ENCODE data around the gene IFIT1B. TPM values are rescaled to one million over a fixed set of nuclear protein-coding genes. Genes with fewer than 3 reads are reported as not detected.
A peak's percentile ranks its signal among the peaks of the same experiment; 100 is the strongest.

IFIT1B gene
- total and polyA plus RNA-seq, 10 of the 15 experiments (the other 5 are each of a cell fraction or from before 2014, with no cell fraction given): 0.04 TPM; not detected in 9

- Histone ChIP-seq H2AFZ (ENCODE audit: control insufficient read depth, low read depth, low read length) (no peak overlapping the region), H3K4me1 (ENCODE audit: control insufficient read depth, insufficient read depth, low read length) (peaks cover 45% of the 10 kb centered on the region), H3K27me3 (replicated peaks in 1 of 2; ENCODE audit: control insufficient read depth in 2 of 2, insufficient read depth in 2 of 2, low read length in 1 of 2) (no peaks in the 10 kb centered on the region), H3K79me2 (ENCODE audit: control insufficient read depth, insufficient read depth, low read length) (no peaks in the 10 kb centered on the region), H3K4me2 (ENCODE audit: control insufficient read depth, insufficient read depth) (peak overlapping the region; percentile 81), H4K20me1 (ENCODE audit: control insufficient read depth, insufficient read depth) (no peaks in the 10 kb centered on the region), H3K9me3 (replicated peaks; ENCODE audit: control insufficient read depth, insufficient read depth, low read length) (no peaks in the 10 kb centered on the region), H3K4me3 (peak overlapping the region; percentile 42), H3K9ac (ENCODE audit: control insufficient read depth, insufficient read depth, low read length) (peak overlapping the region; percentile 32; the same call in 1 of the 2 replicates), H3K36me3 (ENCODE audit: control insufficient read depth in 2 of 2, insufficient read depth in 2 of 2, low read length in 1 of 2) (no peaks in the 10 kb centered on the region), H3K27ac (ENCODE audit: control insufficient read depth, insufficient read depth) (peak overlapping the region; percentile 73)
- ChIA-PET CTCF (interaction anchor here (1.1 to 3.5 kb wide), 5 partner anchors 12 to 68 kb away, joined by 3 to 34 read pairs (median 5); partner anchors contain the start of gene IFIT2), POLR2A (interaction anchor here (0.5 to 1.4 kb wide), 4 partner anchors 10 to 21 kb away, joined by 3 to 6 read pairs (median 4); no protein-coding TSS in a partner anchor), RAD21 (ENCODE audit: unreplicated experiment) (interaction anchor here (0.9 to 3.1 kb wide), 6 partner anchors 12 to 109 kb away, joined by 3 to 38 read pairs (median 8); partner anchors contain the start of gene IFIT2), SMC1A (ENCODE audit: uncharacterized antibody, unreplicated experiment) (interaction anchor here (0.9 to 8.3 kb wide), 6 partner anchors 12 to 134 kb away, joined by 3 to 97 read pairs (median 4); no protein-coding TSS in a partner anchor)
- FAIRE-seq (peak; percentile 95), DNase-seq (ENCODE audit: low read depth, low spot score) (peak; percentile 82), ATAC-seq (peak; percentile 92)
- in situ Hi-C loops (cut with MboI) (no loop called here), intact Hi-C loops (cut with micrococcal nuclease; ENCODE audit: unreplicated experiment) (loop anchor here (1.0 kb wide), 1 partner anchor 18 kb away; no protein-coding TSS in a partner anchor)
- no TSS peak for BruUV-seq (replicated peaks)
- WGBS (ENCODE audit: insufficient coverage, insufficient replicate concordance, low lambda C conversion rate, missing lambda C conversion rate): 0% methylated on average over 1 of the region's 1 CpG
- no peak for TF ChIP-seq SRF (IDR thresholded peaks at IDR 0.05; ENCODE audit: low read depth in 2 of 2, low read length in 2 of 2)
- peak; percentile 75 for TF ChIP-seq NFIC (IDR thresholded peaks at IDR 0.05; ENCODE audit: low read depth, low read length)
- TF ChIP-seq SKIL (IDR thresholded peaks at IDR 0.05; ENCODE audit: low read depth, poor library complexity, severe bottlenecking): peak; percentile 73
- peak; percentile 67; the same call in 1 of the 2 replicates for TF ChIP-seq IKZF1 (conservative IDR thresholded peaks at IDR 0.05)
- peak; percentile 64; the same call in 1 of the 2 replicates for TF ChIP-seq JUNB (IDR thresholded peaks at IDR 0.05)
- no peak for TF ChIP-seq EZH2 (IDR thresholded peaks at IDR 0.05; ENCODE audit: borderline replicate concordance, control insufficient read depth, low read depth, low read length)
- 0 out of 2 replicates have a peak, but pooled peaks have one; percentile 26 for TF ChIP-seq CREB1 (IDR thresholded peaks at IDR 0.05; ENCODE audit: low read depth)
- TF ChIP-seq IKZF2 (IDR thresholded peaks at IDR 0.05): peak; percentile 83 to 89
- TF ChIP-seq ZNF622 (IDR thresholded peaks at IDR 0.05): no peak
- TF ChIP-seq RELB (IDR thresholded peaks at IDR 0.05; ENCODE audit: low read depth): peak; percentile 55; the same call in 1 of the 2 replicates
- no peak for TF ChIP-seq NRF1 (conservative IDR thresholded peaks at IDR 0.05; ENCODE audit: low read depth, low read length)
- TF ChIP-seq CHD2 (IDR thresholded peaks at IDR 0.05; ENCODE audit: borderline replicate concordance, low read depth, low read length): no peak
- 0 out of 2 replicates have a peak, but pooled peaks have one; percentile 13 for TF ChIP-seq NBN (IDR thresholded peaks at IDR 0.05)
- TF ChIP-seq EED (IDR thresholded peaks at IDR 0.05; ENCODE audit: low read depth): peak; percentile 92
- TF ChIP-seq POU2F2 (IDR thresholded peaks at IDR 0.05; ENCODE audit: borderline replicate concordance, low read depth, low read length): peak; percentile 90; the same call in 2 of the 3 replicates
- peak; percentile 40; the same call in 1 of the 2 replicates for TF ChIP-seq CREM (IDR thresholded peaks at IDR 0.05; ENCODE audit: low read depth)
- TF ChIP-seq YY1 (IDR thresholded peaks at IDR 0.05; ENCODE audit: low read depth, low read length): no peak
- peak; percentile 58; the same call in 1 of the 2 replicates for TF ChIP-seq ZNF24 (IDR thresholded peaks at IDR 0.05)
- peak; percentile 80 for TF ChIP-seq MTA2 (IDR thresholded peaks at IDR 0.05; ENCODE audit: low read depth)
- peak; percentile 73; the same call in 1 of the 2 replicates for TF ChIP-seq MLLT1 (IDR thresholded peaks at IDR 0.05)
- TF ChIP-seq JUND (IDR thresholded peaks at IDR 0.05; ENCODE audit: low read depth, low read length): no peak
These were observed 26.5 kb upstream of the IFIT1B start for GRCh38 chr10:89351412-89351779.
